Natural killer cell treated with Interleukin-12 subunit alpha and Interleukin-12 subunit beta and Interleukin-15 and Interleukin-18, amount 100 ng/mL, for 72 hours (primary cell): ENCODE measurements around the gene ZNF227. TPM values are rescaled to one million over a fixed set of nuclear protein-coding genes. Genes with fewer than 3 reads are reported as not detected.
A peak's percentile ranks its signal among the peaks of the same experiment; 100 is the strongest.
"Not testable (repeated sequence)": the region's sequence is repeated elsewhere in the genome, so short reads cannot be mapped to it uniquely, and the experiment has no call there.

ENCODE experiments used
- ATAC-seq, 2 donors: fragments of 150-1000 bp; cut with Tn5 transposase in 1 of 2; sonication (Bioruptor Pico), chemical (Tn5 transposase) in 1 of 2; 2 replicates each; pipeline ENCODE4 v1.10.0; 2021
- DNase-seq: peaks from one replicate; pipeline ENCODE4 v3.0.0; 2022; ENCODE audit warnings: low spot score
- H3K27ac Mint-ChIP-seq, 2 donors: 1 replicate in 1 of 2; 2 replicates in 1 of 2; pipeline ENCODE4 v1.8.0; 2022; ENCODE audit warnings: mixed read lengths in 2 of 2, mild to moderate bottlenecking in 1 of 2, moderate library complexity in 1 of 2
- H3K27me3 Mint-ChIP-seq, 2 donors: 1 replicate in 1 of 2; 2 replicates in 1 of 2; pipeline ENCODE4 v1.8.0; 2022; ENCODE audit warnings: mixed read lengths in 2 of 2
- H3K36me3 Mint-ChIP-seq: one replicate; pipeline ENCODE4 v1.8.0; 2022; ENCODE audit warnings: mixed read lengths
- H3K4me1 Mint-ChIP-seq, 2 donors: 1 replicate in 1 of 2; 2 replicates in 1 of 2; pipeline ENCODE4 v1.8.0; 2022; ENCODE audit warnings: low read depth in 2 of 2, mixed read lengths in 2 of 2, mild to moderate bottlenecking in 1 of 2
- H3K4me3 Mint-ChIP-seq: one replicate; pipeline ENCODE4 v1.8.0; 2022; ENCODE audit warnings: mixed read lengths
- H3K9me3 Mint-ChIP-seq: 2 replicates; pipeline ENCODE4 v1.8.0; 2022; ENCODE audit warnings: mixed read lengths
- total RNA-seq, 2 donors: library from RNA; stranded (reverse); gene quantifications; one replicate each; pipeline ENCODE4 v1.2.3, GENCODE V29; 2022

ZNF227 gene
- total RNA-seq, 2 donors from 2014 or later, result 25.9 to 26.0 TPM

GRCh38 chr19:44204772-44205171 lies 7.6 kb upstream of the ZNF227 start:
- H3K36me3 Mint-ChIP-seq, result peaks cover 31% of the 10 kb centered on the region
- H3K9me3 Mint-ChIP-seq, result peaks cover 6% of the 10 kb centered on the region
- DNase-seq (no peak), ATAC-seq (no peak)
- H3K27me3 Mint-ChIP-seq, result peaks cover 13 to 27% of the 10 kb centered on the region in 2 donors
- peaks cover 9 to 11% of the 10 kb centered on the region in 2 donors for H3K4me1 Mint-ChIP-seq
- no peak overlapping the region for H3K4me3 Mint-ChIP-seq
- H3K27ac Mint-ChIP-seq, result no peak overlapping the region

- peaks cover 10% of the 10 kb centered on the region for H3K9me3 Mint-ChIP-seq
- peak overlapping the region; percentile 84 to 94 for H3K27ac Mint-ChIP-seq
- DNase-seq, result peak; percentile 87
- H3K4me1 Mint-ChIP-seq, result peaks cover 9 to 15% of the 10 kb centered on the region in 2 donors
- ATAC-seq, result peak; percentile 97 to 99
- peak overlapping the region; percentile 85 for H3K4me3 Mint-ChIP-seq
- H3K27me3 Mint-ChIP-seq, result peaks cover 10 to 23% of the 10 kb centered on the region in 2 donors
- H3K36me3 Mint-ChIP-seq, result peaks cover 26% of the 10 kb centered on the region
Measured at GRCh38 chr19:44207126-44207803, 5.1 kb upstream of the ZNF227 start.

- peaks cover 32% of the 10 kb centered on the region for H3K36me3 Mint-ChIP-seq
- no peaks in the 10 kb centered on the region for H3K27me3 Mint-ChIP-seq
- peak overlapping the region; percentile 87 for H3K4me3 Mint-ChIP-seq
- peak overlapping the region; percentile 34 to 93 for H3K27ac Mint-ChIP-seq
- DNase-seq, result no peak
- peak; percentile 21 to 51 for ATAC-seq
- H3K4me1 Mint-ChIP-seq, result peaks cover 13 to 31% of the 10 kb centered on the region in 2 donors
- H3K9me3 Mint-ChIP-seq, result peaks cover 3% of the 10 kb centered on the region
Measured at GRCh38 chr19:44212866-44213346, 574 bp downstream of the ZNF227 start.

GRCh38 chr19:44219926-44220325 lies 7.6 kb downstream of the ZNF227 start:
- ATAC-seq, H3K27me3 Mint-ChIP-seq, H3K4me3 Mint-ChIP-seq, H3K9me3 Mint-ChIP-seq, H3K27ac Mint-ChIP-seq, DNase-seq: not testable (repeated sequence)
- Mint-ChIP-seq H3K36me3 (peaks cover 52% of the 10 kb centered on the region), H3K4me1 (peaks cover 5 to 21% of the 10 kb centered on the region in 2 donors)

- not testable (repeated sequence) for H3K4me3 Mint-ChIP-seq, ATAC-seq, H3K27me3 Mint-ChIP-seq, H3K27ac Mint-ChIP-seq, H3K9me3 Mint-ChIP-seq, DNase-seq
- Mint-ChIP-seq H3K4me1 (peaks cover 6 to 16% of the 10 kb centered on the region in 2 donors), H3K36me3 (peaks cover 51% of the 10 kb centered on the region)
Measured at GRCh38 chr19:44220761-44221160, 8.4 kb downstream of the ZNF227 start.

- peaks cover 6 to 13% of the 10 kb centered on the region in 2 donors for H3K4me1 Mint-ChIP-seq
- not testable (repeated sequence) for DNase-seq, ATAC-seq, H3K27ac Mint-ChIP-seq, H3K27me3 Mint-ChIP-seq, H3K4me3 Mint-ChIP-seq, H3K9me3 Mint-ChIP-seq
- peaks cover 51% of the 10 kb centered on the region for H3K36me3 Mint-ChIP-seq
Measured at GRCh38 chr19:44221291-44221690, 9.0 kb downstream of the ZNF227 start.

- DNase-seq (no peak), ATAC-seq (no peak)
- H3K27me3 Mint-ChIP-seq, result no peaks in the 10 kb centered on the region
- no peak overlapping the region for H3K4me3 Mint-ChIP-seq
- H3K9me3 Mint-ChIP-seq, result peaks cover 7% of the 10 kb centered on the region
- H3K36me3 Mint-ChIP-seq, result peaks cover 60% of the 10 kb centered on the region
- no peak overlapping the region for H3K27ac Mint-ChIP-seq
- peaks cover 9 to 10% of the 10 kb centered on the region in 2 donors for H3K4me1 Mint-ChIP-seq
Measured at GRCh38 chr19:44228318-44228717, 16.0 kb downstream of the ZNF227 start.

- no peaks in the 10 kb centered on the region for H3K27me3 Mint-ChIP-seq
- no peak overlapping the region for H3K4me3 Mint-ChIP-seq
- no peak overlapping the region for H3K27ac Mint-ChIP-seq
- peaks cover 34% of the 10 kb centered on the region for H3K9me3 Mint-ChIP-seq
- peaks cover 0 to 12% of the 10 kb centered on the region in 2 donors for H3K4me1 Mint-ChIP-seq
- ATAC-seq, result no peak
- H3K36me3 Mint-ChIP-seq, result peaks cover 82% of the 10 kb centered on the region
- DNase-seq, result no peak
Measured at GRCh38 chr19:44232867-44233266, 20.5 kb downstream of the ZNF227 start.

- H3K36me3 Mint-ChIP-seq, result peaks cover 66% of the 10 kb centered on the region
- ATAC-seq (no peak), DNase-seq (no peak)
- H3K9me3 Mint-ChIP-seq, result peaks cover 30% of the 10 kb centered on the region
- H3K27ac Mint-ChIP-seq, result no peak overlapping the region
- H3K4me1 Mint-ChIP-seq, result peaks cover 0 to 4% of the 10 kb centered on the region in 2 donors
- no peaks in the 10 kb centered on the region for H3K27me3 Mint-ChIP-seq
- H3K4me3 Mint-ChIP-seq, result no peak overlapping the region
Measured at GRCh38 chr19:44236384-44236783, 24.1 kb downstream of the ZNF227 start.

- H3K4me3 Mint-ChIP-seq, DNase-seq, ATAC-seq, H3K27me3 Mint-ChIP-seq, H3K27ac Mint-ChIP-seq, H3K4me1 Mint-ChIP-seq: not testable (repeated sequence)
- peaks cover 88% of the 10 kb centered on the region for H3K36me3 Mint-ChIP-seq
- H3K9me3 Mint-ChIP-seq, result peaks cover 52% of the 10 kb centered on the region
Measured at GRCh38 chr19:44252332-44252731, 40.0 kb downstream of the ZNF227 start.

- peaks cover 60% of the 10 kb centered on the region for H3K9me3 Mint-ChIP-seq
- not testable (repeated sequence) for DNase-seq, H3K4me3 Mint-ChIP-seq, H3K27me3 Mint-ChIP-seq, ATAC-seq, H3K4me1 Mint-ChIP-seq, H3K27ac Mint-ChIP-seq
- H3K36me3 Mint-ChIP-seq, result peaks cover 90% of the 10 kb centered on the region
Measured at GRCh38 chr19:44253392-44253791, 41.1 kb downstream of the ZNF227 start.

GRCh38 chr19:44254496-44254895 lies 42.2 kb downstream of the ZNF227 start:
- no peak for ATAC-seq
- Mint-ChIP-seq H3K27ac (no peak overlapping the region), H3K36me3 (peaks cover 83% of the 10 kb centered on the region), H3K4me1 (no peaks in the 10 kb centered on the region), H3K9me3 (peaks cover 63% of the 10 kb centered on the region), H3K27me3 (no peaks in the 10 kb centered on the region), H3K4me3 (no peak overlapping the region)
- DNase-seq, result no peak

- Mint-ChIP-seq H3K4me3 (no peak overlapping the region), H3K27me3 (no peaks in the 10 kb centered on the region), H3K36me3 (peaks cover 80% of the 10 kb centered on the region), H3K27ac (no peak overlapping the region), H3K4me1 (peaks cover 9 to 10% of the 10 kb centered on the region in 2 donors), H3K9me3 (peaks cover 56% of the 10 kb centered on the region)
- DNase-seq (no peak), ATAC-seq (no peak)
Measured at GRCh38 chr19:44255705-44256411, 43.5 kb downstream of the ZNF227 start.

- Mint-ChIP-seq H3K27ac (no peak overlapping the region), H3K4me3 (no peak overlapping the region), H3K4me1 (peaks cover 9 to 10% of the 10 kb centered on the region in 2 donors), H3K9me3 (peaks cover 46% of the 10 kb centered on the region), H3K36me3 (peaks cover 67% of the 10 kb centered on the region), H3K27me3 (no peaks in the 10 kb centered on the region)
- ATAC-seq, result no peak
- DNase-seq, result no peak
Measured at GRCh38 chr19:44258136-44258535, 45.8 kb downstream of the ZNF227 start.
